Erythroblast (primary cell): ENCODE results near the gene ACACB.

ENCODE experiments used
- GATA1 ChIP-seq: IDR thresholded peaks from 2 replicates; pipeline ENCODE4 v1.6.1; 2011; ENCODE audit warnings: low read depth, mild to moderate bottlenecking, control low read depth, low read length, moderate library complexity
- POLR2A ChIP-seq: IDR thresholded peaks from 2 replicates; pipeline ENCODE4 v1.6.1; 2011; ENCODE audit warnings: mild to moderate bottlenecking, low read length

DNA sequence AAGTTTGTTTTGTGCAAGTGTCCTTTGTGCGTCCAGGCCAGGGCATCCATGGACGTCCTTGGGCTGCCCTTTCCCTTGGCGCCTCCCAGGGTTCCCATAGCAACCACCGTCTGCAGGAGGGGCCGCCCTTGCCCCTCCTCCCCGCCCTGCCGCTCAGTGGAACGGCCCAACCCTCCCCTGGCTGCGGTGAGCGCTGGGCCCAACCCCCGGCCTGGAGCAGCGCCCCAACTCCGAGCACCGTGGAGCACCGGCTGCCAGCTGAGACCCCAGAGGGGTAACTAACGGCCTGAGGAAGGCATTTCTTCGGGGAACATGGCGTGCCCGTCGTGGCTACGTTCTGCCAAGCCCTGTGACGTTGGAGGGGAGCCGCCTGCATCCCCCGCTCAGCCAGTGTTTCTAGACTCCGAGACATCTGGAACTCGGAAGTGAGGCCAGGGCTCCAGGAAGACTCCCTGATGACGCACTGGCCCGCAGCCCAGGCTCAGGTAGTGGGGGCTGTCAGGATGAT, 5.3 kb upstream of the ACACB start:
- TF ChIP-seq POLR2A (peak; percentile 45), GATA1 (no peak)
